ENCODE results near the gene GBA3.

The GBA3 gene

DNA sequence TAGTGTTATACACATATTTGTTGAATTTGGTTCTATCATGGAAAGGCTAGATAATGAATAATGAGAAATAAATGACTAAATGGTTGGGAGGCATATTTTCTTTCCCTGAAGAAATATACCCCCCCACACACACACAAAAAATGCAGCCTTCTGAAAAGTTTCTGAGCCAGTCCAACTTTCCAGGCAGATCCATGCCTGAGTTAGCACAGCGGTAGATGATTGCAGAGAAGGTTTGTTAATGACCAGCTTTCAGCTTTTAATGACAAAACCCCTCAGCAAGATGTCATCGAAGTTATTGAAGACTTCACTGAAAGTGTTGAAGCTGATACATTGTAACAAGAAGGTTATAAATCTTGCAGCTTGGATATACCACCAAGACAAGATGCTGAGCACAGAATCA lies 61.4 kb downstream of the GBA3 start:
- DNase-seq (ENCODE audit: low read depth): no peak
- no peak overlapping the region for H3K4me3 ChIP-seq (replicated peaks; ENCODE audit: low read depth, low read length)
- TF ChIP-seq CTCF (IDR thresholded peaks at IDR 0.05; ENCODE audit: low read length, missing control alignments): no peak

- no peak for DNase-seq (ENCODE audit: low read depth)
- no peak for TF ChIP-seq CTCF (IDR thresholded peaks at IDR 0.05; ENCODE audit: low read length, missing control alignments)
- H3K4me3 ChIP-seq (replicated peaks; ENCODE audit: low read depth, low read length): no peak overlapping the region
Measured at GRCh38 chr4:22762548-22762947, 69.8 kb downstream of the GBA3 start.

- no peak overlapping the region for H3K4me3 ChIP-seq (replicated peaks; ENCODE audit: low read depth, low read length)
- no peak for TF ChIP-seq CTCF (IDR thresholded peaks at IDR 0.05; ENCODE audit: low read length, missing control alignments)
- no peak for DNase-seq (ENCODE audit: low read depth)
Measured at GRCh38 chr4:22764183-22764582, 71.4 kb downstream of the GBA3 start.

- no peak overlapping the region for H3K4me3 ChIP-seq (replicated peaks; ENCODE audit: low read depth, low read length)
- no peak for DNase-seq (ENCODE audit: low read depth)
- TF ChIP-seq CTCF (IDR thresholded peaks at IDR 0.05; ENCODE audit: low read length, missing control alignments): no peak
Measured at GRCh38 chr4:22766068-22766467, 73.3 kb downstream of the GBA3 start.

DNA sequence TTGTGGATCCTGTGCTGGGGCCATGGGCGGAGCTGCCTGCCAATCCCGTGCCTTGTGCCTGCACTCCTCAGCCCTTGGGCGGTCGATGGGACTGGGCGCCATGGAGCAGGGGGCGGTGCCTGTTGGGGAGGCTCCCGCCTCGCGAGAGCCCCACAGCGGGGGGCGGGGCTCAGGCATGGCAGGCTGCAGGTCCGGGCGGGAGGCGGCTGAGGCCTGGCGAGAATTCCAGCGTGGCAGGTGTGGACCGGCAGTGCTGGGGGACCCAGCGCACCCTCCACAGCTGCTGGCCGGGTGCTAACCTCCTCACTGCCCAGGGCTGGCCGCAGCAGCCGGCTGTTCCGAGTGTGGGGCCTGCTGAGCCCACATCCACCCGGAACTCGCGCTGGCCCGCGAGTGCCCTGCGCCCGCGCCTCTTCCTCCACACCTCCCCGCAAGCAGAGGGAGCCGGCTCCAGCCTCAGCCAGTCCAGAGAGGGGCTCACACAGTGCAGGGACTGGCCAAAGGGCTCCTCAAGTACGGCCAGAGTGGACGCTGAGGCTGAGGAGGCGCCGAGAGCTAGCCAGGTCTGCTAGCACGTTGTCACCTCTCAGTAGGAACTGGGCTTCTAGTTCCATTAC lies 85.9 kb downstream of the GBA3 start:
- DNase-seq (ENCODE audit: low read depth): no peak
- no peak overlapping the region for H3K4me3 ChIP-seq (replicated peaks; ENCODE audit: low read depth, low read length)
- TF ChIP-seq CTCF (IDR thresholded peaks at IDR 0.05; ENCODE audit: low read length, missing control alignments): no peak

- no peak for DNase-seq (ENCODE audit: low read depth)
- H3K4me3 ChIP-seq (replicated peaks; ENCODE audit: low read depth, low read length): no peak overlapping the region
- no peak for TF ChIP-seq CTCF (IDR thresholded peaks at IDR 0.05; ENCODE audit: low read length, missing control alignments)
Measured at GRCh38 chr4:22780317-22780716, 87.6 kb downstream of the GBA3 start.

DNA sequence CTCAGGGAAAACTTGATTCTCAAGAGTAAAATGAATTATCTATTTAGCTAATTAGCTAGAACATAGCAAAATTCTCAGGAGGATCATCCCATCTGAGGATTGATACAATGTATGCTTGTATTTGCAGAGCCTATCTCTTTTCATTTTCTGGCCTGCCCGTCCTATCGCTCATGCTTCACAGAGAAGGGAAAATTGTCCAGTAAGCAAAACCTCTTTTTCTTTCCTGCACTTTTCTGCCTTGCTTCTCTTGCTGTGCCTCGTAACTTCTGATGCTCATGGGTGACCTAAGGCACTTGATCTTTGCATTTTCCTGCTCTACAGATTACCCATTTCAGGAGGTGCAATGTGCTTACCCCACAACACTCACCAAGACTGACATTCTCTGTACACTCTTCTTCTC lies 88.1 kb downstream of the GBA3 start:
- TF ChIP-seq CTCF (IDR thresholded peaks at IDR 0.05; ENCODE audit: low read length, missing control alignments): no peak
- DNase-seq (ENCODE audit: low read depth): no peak

More for the DNA sequence above, 88.1 kb downstream of the GBA3 start:
- H3K4me3 ChIP-seq (replicated peaks; ENCODE audit: low read depth, low read length): no peak overlapping the region

All from fibroblast of pulmonary artery (primary cell).